Measurements from ENCODE around the gene CLEC4M.
"Not testable (repeated sequence)": the region's sequence is repeated elsewhere in the genome, so short reads cannot be mapped to it uniquely, and the experiment has no call there.

CLEC4M gene

DNA sequence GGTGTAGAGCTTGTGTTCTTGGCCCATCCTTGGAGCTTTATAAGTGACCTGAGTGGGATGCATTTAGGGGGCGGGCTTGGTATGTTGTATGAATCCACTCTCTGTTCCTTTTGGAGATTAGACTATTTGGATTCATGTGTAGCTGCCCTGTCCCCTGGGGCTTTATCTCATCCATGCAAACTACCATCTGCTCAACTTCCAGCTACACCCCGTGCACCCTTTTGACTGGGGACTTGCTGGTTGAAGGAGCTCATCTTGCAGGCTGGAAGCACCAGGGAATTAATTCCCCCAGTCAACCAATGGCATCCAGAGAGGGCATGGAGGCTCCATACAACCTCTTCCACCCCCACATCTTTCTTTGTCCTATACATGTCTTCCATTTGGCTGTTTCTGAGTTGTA is 6.1 kb downstream of the CLEC4M start:
- no peak overlapping the region for H3K4me3 ChIP-seq (ENCODE audit: low read depth, low read length)

DNA sequence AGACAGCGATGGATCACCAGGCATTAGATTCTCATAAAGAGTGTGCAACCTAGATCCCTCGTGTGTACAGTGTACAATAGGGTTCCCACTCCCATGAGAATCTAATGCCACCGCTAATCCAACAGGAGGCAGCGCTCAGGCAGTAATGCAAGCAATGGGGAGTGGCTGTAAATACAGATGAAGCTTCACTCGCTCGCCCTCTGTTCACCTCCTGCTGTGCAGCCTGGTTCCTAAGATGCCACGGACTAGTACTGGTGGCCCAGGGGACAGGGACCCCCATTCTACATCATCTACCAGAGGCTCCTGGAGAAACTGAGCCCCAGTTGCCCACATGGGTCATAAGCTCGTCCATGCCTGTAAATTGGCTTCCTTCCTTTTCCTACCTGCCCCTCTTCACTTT is 8.0 kb downstream of the CLEC4M start:
- H3K4me3 ChIP-seq (ENCODE audit: low read depth, low read length): no peak overlapping the region

DNA sequence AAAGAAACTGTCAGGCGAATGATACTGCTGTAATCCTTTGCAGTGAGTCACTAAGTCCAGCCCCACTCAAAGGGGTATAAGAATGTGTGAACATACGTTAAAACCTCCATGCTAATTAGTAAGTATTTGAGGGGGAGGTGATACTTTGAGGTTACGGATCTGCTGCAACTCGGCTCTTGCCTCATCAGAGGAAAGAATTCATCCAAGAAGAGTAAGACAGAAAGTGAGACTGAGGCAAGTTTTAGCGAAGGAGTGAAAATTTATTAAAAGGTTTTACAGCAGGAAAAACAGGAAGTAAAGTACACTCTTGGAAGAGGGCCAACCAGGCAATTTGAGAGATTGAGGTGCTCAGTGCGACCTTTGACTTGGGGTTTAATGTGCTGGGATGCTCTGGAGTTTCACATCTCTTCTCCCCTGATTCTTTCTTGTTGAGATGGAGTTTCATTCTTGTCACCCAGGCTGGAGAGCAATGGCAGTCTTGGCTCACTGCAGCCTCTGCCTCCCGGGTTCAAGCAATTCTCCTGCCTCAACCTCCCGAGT is 9.8 kb downstream of the CLEC4M start:
- no peak overlapping the region for H3K4me3 ChIP-seq (ENCODE audit: low read depth, low read length)

DNA sequence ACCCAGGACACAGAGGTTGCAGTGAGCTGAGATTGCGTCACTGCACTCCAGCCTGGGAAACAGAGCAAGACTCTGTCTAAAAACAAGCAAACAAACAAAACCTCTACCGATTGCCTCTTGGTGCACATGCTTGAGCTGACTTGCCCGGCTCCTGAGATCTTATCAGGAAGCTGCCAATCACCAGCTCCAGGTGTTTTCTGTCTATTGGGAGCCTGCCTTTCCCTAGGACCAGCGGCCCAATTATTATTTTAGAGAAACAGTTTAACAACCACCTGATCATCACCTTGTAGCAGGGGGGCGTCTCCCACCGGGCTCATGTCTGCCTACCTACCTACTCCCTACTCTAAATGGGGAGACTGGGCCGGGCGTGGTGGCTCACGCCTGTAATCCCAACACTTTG is 10.8 kb downstream of the CLEC4M start:
- no peak overlapping the region for H3K4me3 ChIP-seq (ENCODE audit: low read depth, low read length)

DNA sequence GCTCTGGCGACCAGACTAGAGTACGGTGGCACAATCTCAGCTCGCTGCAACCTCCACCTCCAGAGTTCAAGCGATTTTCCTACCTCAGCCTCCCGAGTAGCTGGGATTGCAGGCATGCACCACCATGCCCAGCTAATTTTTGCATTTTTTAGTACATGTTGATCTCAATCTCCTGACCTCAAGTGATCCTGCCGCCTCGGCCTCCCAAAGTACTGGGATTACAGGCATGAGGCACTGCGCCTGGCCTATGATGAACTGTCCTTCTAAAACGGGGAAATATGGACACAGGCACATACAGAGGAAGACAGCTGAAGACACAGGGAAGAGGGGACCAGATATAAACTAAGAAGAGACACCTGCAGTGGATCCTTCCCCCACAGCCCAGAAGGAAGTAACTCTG is 12.7 kb downstream of the CLEC4M start:
- no peak overlapping the region for H3K4me3 ChIP-seq (ENCODE audit: low read depth, low read length)

DNA sequence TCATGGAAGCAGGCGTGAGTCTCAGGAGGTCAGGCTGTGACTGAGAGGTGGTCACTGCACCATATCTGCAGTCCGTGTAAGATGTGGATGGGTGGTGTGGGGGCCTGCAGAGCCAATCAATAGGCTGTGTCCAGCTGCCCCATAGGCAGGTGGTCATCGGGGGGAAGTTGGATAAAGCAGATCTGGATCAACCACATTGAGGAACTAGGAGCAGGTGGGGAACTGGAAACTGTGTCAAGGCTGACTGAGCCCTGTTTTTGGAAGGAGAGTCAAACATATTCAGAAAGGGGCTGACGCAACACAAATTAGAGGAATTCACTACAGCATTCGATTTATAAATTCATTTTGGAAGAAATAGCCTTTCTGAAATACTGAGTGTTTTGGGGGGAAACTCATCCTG is 15.0 kb downstream of the CLEC4M start:
- H3K4me3 ChIP-seq (ENCODE audit: low read depth, low read length): no peak overlapping the region

DNA sequence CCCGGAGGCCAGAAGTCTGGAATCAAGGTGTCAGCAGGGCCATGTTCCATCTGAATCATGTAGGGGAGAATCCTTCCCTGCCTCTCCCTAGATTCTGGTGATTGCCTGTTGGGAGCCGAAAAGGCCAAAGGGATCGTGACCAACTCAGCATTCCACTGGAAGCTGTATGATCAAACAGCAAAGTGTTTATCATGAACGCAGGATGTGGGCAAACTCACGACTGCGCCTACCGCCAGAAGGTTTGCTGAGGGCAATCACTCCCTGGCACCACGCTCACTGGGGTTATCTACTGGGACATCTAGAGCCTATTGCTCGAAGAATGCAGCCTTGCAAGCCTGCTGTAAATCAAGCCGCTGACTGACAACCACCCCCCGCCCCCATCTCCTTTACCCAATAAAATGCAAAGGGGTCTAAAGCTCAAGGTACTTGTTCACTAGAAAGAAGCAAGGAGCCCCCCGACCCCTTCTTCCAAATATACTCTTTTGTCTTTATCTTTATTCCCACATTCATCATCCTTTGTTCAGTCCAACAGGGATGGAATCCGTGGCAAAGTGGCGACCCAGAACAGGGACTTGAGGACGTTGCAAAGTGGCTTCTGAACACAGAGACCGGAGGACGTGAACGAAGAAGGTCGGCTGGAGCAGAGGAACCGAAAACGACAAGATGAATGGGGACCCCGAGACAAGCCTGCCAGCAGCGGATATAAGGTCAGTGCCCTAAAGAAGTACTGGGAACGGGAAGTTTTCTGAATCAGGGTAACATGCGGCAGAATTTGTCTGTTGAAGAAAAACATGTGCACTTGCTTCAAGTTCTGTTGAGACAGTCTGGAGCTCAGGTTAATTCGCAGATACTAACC is 16.8 kb downstream of the CLEC4M start:
- H3K4me3 ChIP-seq (ENCODE audit: low read depth, low read length): no peak overlapping the region

DNA sequence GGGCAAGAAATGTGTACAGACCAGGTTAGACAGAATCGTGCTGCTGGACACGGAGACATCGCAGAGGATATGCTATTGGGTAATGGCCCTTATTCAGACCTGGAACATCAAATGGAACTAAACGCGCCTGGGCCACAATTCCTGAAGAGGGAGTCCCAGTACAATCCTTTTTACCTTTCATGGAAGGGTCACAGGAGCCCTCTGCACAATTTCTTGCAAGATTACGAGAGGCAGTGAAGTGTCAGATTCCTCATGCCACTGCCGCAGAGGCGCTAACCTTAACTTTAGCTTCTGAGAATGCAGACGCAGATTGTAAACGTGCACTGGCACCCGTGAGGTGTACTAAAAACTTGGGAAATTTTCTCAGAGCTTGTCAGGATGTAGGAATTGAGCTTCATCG is 18.1 kb downstream of the CLEC4M start:
- no peak overlapping the region for H3K4me3 ChIP-seq (ENCODE audit: low read depth, low read length)

DNA sequence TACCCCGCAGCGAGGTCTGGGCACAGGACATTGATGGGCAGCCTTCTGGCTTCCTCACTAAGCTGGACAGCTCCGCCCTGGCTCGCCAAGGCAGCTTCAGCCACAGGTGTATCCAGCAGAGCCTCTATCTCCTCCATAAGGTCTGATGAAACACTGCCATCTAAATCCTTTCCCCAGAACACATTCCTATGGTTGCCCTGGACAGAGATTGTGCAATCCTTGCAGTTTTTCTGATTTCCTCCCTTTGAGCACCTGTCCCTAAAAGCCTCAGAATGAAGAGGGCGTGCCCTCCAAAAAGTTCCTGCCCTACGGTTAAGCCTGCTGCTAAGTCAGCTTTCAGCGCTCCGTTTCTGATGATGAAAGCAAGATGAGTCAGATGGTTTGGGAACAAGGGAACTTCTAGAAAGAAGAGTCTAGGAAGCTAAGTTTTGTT is 21.0 kb downstream of the CLEC4M start:
- H3K4me3 ChIP-seq (ENCODE audit: low read depth, low read length): no peak overlapping the region

DNA sequence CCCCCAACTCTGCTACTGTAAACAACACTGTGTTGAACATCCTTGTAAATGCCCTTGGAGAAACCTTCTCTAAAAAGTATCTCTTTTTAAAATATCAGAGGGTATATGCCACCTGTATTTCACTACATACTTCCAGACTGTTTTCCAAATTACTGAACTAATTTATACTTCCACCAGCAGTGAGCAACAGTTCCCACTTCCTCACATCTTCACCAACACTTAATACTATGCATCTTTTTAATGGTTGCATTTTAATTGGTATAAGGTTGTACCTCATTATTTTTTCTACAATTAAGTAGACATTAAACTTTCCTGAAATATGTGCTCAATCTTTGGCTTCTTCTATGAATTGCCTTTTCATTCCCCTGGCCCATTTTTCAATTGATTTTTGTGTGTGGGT is 21.8 kb downstream of the CLEC4M start:
- no peak overlapping the region for H3K4me3 ChIP-seq (ENCODE audit: low read depth, low read length)

DNA sequence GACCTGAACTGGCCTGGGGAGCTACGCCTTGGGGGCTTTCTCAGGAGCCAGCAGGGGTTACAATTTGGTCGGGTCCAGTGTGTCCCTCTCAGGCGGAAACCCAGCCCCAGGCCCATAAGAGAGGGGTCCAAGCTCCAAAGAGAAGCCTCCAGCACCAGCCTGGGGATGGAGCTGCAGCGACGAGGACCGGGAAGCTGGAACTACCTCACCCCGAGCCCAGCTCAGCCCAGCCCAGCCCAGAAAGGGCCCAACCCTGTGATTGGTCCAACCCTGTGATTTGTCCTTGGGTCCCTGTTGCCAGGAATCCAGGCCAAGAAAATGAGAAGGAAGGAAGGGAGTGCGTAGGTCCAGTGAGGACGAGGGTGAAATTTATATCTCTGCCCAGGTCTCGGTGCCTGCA is 24.1 kb downstream of the CLEC4M start:
- no peak overlapping the region for H3K4me3 ChIP-seq (ENCODE audit: low read depth, low read length)

DNA sequence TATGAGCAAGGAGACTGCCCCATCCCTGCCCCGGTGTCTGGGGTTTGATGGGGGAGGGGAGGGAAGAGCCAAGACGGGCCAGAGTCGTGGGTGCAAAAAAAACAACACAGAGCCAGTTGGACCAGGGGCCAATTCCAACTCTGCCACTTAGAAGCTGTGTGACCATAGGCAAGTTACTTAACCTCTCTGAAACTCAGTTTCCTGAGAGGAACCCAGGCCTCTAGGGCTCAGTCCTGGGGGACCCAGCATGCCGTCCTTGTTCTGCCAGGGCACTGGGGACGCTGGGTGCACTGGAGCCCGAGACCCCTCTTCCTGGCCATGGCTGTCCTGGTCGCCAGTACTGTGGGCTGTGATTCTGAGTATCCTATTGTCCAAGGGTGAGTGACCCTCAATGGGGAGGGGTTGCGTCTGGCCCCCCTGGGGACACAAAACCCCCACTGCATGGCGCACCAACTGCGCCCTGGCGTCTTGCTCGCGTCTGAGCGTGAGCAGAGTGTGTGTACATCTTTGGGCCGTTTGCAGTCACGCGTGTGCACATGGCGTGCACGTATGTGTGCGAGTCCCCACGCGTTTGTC is 24.6 kb downstream of the CLEC4M start:
- no peak overlapping the region for H3K4me3 ChIP-seq (ENCODE audit: low read depth, low read length)

DNA sequence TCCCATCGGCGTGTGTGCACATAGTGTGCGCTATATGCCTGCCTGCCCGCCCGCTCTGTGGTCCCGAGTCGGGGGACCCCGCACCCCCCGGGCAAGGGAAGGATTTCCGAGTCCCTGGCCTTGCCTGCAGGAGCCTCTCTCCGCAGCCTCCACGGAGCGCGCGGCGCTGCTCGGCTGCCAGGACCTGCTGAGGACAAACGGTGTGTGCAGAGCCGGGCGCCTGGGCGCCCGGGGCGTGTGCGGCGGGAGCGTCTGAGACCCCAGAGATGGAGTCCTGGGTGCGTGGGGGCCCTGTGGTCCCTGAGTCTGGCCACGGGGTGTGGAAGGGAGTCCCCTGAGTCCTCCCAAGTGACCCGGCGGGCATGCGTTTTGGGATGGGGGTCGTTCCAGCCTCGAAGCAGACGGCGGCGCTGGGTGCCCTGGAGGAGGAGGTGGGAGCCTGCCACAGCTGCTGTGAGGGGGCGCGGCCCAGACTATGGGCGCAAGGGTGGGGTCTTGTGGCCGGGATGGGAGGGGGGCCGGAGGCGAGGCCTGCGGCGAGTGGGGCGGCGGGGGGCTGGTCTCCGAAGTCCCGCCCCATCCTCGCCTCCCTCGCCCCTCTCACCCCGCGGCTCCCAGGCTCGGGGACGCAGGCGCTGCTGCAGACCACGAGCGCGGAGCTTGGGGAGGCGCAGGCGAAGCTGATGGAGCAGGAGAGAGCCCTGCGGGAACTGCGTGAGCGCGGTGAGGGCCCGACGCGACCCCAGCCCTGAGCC is 25.3 kb downstream of the CLEC4M start:
- peak overlapping the region; percentile 13 for H3K4me3 ChIP-seq (ENCODE audit: low read depth, low read length)

DNA sequence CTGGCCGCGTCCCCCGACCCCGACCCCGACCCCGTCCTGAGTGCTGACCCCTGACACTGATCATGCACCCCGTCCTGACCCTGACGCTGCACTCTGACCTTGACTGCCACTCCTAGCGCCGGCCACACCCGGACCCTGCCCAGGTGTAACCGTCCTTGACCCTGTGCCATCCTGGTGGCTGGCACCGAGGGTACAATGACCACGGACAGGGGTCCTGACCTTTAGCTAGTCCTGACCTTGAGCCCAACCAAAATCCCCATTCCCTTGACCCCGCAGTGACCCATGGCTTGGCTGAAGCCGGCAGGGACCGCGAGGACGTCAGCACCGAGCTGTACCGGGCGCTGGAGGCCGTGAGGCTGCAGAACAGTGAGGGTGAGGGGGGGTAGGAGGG is 25.9 kb downstream of the CLEC4M start:
- peak overlapping the region; percentile 27 for H3K4me3 ChIP-seq (ENCODE audit: low read depth, low read length)

DNA sequence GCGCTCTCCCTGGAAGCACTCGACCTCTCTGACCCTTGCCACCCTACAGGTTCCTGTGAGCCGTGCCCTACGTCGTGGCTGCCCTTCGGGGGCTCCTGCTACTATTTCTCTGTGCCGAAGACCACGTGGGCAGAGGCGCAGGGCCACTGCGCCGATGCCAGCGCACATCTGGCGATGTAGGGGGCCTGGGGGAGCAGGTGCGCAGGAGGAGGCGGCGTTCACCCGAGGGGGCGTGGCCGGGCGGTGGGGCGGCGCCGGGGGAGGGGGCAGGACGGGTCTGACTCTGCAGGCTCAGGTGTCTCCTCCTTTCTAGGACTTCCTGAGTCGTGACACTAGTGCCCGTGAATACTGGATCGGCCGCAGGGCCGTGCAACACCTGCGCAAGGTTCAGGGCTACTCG is 26.4 kb downstream of the CLEC4M start:
- H3K4me3 ChIP-seq (ENCODE audit: low read depth, low read length): peak overlapping the region; percentile 27

DNA sequence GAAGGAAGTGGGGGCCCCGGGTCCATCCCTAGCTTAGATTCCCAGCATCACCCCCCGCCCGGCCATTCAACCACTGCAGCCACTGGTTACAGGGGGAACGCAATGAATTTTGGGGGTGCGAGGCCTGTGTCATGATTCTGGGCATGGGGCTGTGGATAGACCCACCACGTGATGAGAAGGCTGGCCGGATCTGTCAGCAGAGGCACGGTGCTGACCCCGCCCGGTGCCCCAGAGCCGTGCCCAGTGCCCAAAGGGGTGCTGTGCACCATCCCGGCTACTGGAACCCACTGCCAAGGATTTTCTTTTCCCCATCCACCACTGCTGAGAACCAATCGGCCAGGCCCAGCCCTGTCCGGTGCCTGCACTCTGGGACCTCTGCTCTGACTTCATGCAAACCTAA is 27.4 kb downstream of the CLEC4M start:
- H3K4me3 ChIP-seq (ENCODE audit: low read depth, low read length): no peak overlapping the region

DNA sequence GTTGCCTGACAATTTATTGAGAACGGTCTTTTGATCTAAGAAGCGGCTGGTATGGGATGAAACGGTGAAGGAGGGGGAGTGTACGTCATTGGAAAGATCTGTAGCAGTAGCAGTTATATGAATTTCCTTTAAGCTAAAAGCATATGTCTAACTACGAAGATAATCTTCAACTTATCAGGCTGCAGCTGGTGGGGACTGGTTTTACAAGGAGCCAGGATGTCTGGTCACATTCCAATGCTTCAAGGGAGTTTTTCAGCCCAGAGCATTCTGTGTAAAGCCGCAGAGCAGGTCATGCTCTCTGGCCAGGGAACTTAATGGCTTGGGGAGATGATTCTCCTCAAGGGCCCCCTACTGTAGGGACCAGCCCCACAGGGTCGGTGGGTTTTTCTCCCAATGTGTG is 29.2 kb downstream of the CLEC4M start:
- no peak overlapping the region for H3K4me3 ChIP-seq (ENCODE audit: low read depth, low read length)

DNA sequence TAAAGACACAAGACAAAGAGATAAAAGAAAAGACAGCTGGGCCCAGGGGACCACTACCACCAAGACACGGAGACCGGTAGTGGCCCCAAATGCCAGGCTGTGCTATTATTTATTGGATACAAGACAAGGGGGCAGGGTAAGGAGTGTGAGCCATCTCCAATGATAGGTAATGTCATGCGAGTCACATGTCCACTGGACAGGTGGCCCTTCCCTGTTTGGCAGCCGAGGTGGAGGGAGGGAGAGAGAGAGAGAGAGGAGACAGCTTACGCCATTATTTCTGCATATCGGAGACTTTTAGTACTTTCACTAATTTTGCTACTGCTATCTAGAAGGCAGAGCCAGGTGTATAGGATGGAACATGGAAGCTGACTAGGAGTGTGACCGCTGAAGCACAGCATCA is 29.7 kb downstream of the CLEC4M start:
- H3K4me3 ChIP-seq (ENCODE audit: low read depth, low read length): not testable (repeated sequence)

DNA sequence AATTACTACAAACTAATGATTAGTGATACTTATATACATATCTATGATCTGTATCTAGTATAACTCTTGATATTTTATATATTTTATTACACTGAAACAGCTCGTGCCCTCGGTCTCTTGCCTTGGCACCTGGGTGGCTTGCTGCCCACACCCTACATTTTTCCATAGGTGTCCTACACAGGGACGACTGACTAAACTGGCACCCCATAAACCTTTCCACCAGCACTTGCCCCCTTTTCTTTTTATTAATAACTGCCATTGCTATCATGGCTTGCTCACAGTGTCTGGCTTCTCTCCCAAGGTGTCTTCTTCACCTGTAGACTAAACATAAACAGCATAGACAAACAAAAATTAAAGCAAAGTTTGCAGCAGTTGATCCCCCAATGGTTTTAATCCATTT is 30.4 kb downstream of the CLEC4M start:
- no peak overlapping the region for H3K4me3 ChIP-seq (ENCODE audit: low read depth, low read length)

DNA sequence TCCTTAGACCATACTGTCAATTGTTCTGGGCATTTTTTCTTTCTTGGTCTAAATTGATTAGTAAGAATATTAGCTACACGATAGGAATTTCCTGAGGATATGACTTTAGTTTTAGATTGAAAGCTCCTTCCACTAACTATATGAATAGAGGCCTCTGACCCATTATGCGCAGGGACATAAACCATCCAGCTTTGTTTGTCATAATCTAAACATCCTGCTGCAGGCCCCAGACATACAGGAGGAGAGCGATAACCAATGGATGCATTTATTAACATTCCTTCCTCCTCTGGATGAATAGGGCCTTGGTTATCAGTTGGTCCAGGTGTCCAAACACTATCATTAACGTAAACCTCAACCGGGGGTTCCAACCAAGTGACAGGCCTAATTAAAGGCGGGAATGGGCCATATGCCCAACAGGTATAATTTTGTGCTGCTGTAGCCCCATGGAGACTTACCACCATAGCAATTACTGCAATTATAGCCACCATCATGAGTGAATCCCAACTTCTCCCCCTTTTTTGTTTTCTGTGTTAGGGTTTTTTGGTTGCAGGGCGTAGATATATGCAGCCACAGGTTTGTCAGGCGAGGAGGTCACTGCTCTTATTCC is 32.6 kb downstream of the CLEC4M start:
- H3K4me3 ChIP-seq (ENCODE audit: low read depth, low read length): no peak overlapping the region

DNA sequence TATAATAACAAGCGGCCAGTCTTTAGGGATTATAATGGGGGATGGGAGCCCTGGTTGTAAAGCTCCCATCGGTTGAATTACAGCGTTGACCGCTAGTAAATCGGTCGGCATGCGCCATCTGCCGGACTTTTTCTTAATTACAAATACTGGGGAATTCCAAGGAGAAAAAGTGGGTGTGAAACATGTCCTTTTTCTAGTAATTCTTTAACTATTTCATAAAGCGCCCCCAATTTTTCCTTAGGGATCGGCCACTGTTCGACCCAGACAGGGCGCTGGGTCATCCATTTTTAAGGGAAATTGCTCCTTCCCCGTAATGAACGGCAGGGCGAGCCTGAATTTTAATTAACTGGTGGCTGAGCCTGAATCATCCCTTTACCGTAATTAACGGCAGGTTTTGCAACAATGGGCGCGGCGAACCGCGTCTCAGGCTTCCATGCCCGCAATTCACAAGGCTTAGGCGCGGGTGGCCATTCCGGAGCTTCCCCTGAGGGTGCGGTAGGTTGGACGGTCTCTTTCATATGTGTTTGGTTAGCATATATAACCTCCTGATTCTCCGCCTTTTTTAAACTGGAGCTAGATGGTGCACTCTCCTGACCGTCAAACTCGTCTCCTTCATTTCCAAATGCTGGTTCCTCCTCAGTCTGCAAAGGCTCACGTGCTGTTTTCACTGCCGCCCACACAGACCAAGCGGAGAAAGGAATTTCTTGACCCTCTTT is 36.8 kb downstream of the CLEC4M start:
- peak overlapping the region; percentile 25 for H3K4me3 ChIP-seq (ENCODE audit: low read depth, low read length)
